PC-3 (cell line): ENCODE measurements around the gene DLEC1. TPM values are rescaled to one million over a fixed set of nuclear protein-coding genes. Genes with fewer than 3 reads are reported as not detected.

Experiments
- ATAC-seq: fragments of 200-7000 bp; cut with Tn5 transposase; 2 replicates; pipeline ENCODE4 v1.9.1; 2020; ENCODE audit warnings: mild to moderate bottlenecking, moderate library complexity
- BruUV-seq: library from RNA; stranded (reverse); fragments of 400-500 nt; replicated peaks from 2 replicates; lab custom pipeline; 2021; lab: Mats Ljungman, UMichigan
- CTCF ChIA-PET: fragments of 300-600 bp; sonication (Branson Sonifier 250); formaldehyde crosslinking; loops from one replicate; lab custom pipeline; 2022; ENCODE audit warnings: antibody characterized with exemption; lab: Charles Lee
- POLR2A ChIA-PET: fragments of 300-600 bp; sonication (Branson Sonifier 250); formaldehyde crosslinking; loops from one replicate; lab custom pipeline; 2022; ENCODE audit warnings: antibody characterized with exemption; ENCODE audit not compliant: unreplicated experiment; lab: Charles Lee
- DNase-seq: peaks from one replicate; pipeline ENCODE4 v3.0.0-alpha.2; 2015
- H2AFZ ChIP-seq: fragments of 300-600 bp; sonication (generic); 2 replicates; pipeline ENCODE4 v1.6.0; 2016; ENCODE audit warnings: antibody characterized with exemption, low read length
- H3F3A ChIP-seq: fragments of 300-600 bp; sonication (generic); one replicate; pipeline ENCODE4 v1.6.0; 2017; ENCODE audit warnings: antibody characterized with exemption, low read length, control low read depth, mild to moderate bottlenecking; ENCODE audit not compliant: unreplicated experiment
- H3K27ac ChIP-seq: fragments of 300-600 bp; sonication (generic); 2 replicates; pipeline ENCODE4 v1.5.1; 2016; ENCODE audit warnings: mild to moderate bottlenecking, low read length
- H3K27me3 ChIP-seq: fragments of 300-600 bp; sonication (generic); 2 replicates; pipeline ENCODE4 v1.6.1; 2016; ENCODE audit warnings: low read length, mixed read lengths
- H3K36me3 ChIP-seq: fragments of 300-600 bp; sonication (generic); 2 replicates; pipeline ENCODE4 v1.6.1; 2016; ENCODE audit warnings: low read depth, mixed run types, low read length, mixed read lengths
- H3K4me1 ChIP-seq: fragments of 300-600 bp; sonication (generic); 2 replicates; pipeline ENCODE4 v1.5.1; 2016; ENCODE audit warnings: low read length; ENCODE audit not compliant: insufficient read depth
- H3K4me2 ChIP-seq: fragments of 300-600 bp; sonication (generic); 2 replicates; pipeline ENCODE4 v1.6.0; 2016; ENCODE audit warnings: low read length
- H3K4me3 ChIP-seq: fragments of 300-600 bp; sonication (generic); 2 replicates; pipeline ENCODE4 v1.5.1; 2016; ENCODE audit warnings: mild to moderate bottlenecking, low read length, mixed read lengths
- H3K79me2 ChIP-seq: fragments of 300-600 bp; sonication (generic); 2 replicates; pipeline ENCODE4 v1.6.1; 2017; ENCODE audit warnings: low read length, mixed read lengths
- H3K9ac ChIP-seq: fragments of 300-600 bp; sonication (generic); 2 replicates; pipeline ENCODE4 v1.6.0; 2016; ENCODE audit warnings: mild to moderate bottlenecking, low read length
- H3K9me2 ChIP-seq: fragments of 300-600 bp; sonication (generic); replicated peaks from 2 replicates; pipeline ENCODE4 v1.6.1; 2016; ENCODE audit warnings: mixed run types, low read length, mixed read lengths
- H3K9me3 ChIP-seq: fragments of 300-600 bp; sonication (generic); 2 replicates; pipeline ENCODE4 v1.6.1; 2016; ENCODE audit warnings: low read length, mixed read lengths
- H4K20me1 ChIP-seq: fragments of 300-600 bp; sonication (generic); 2 replicates; pipeline ENCODE4 v1.6.1; 2016; ENCODE audit warnings: low read length, mixed read lengths
- CTCF ChIP-seq: fragments of 300-600 bp; sonication (generic); conservative IDR thresholded peaks from 2 replicates; pipeline ENCODE4 v1.5.1; 2017; ENCODE audit warnings: antibody characterized with exemption, low read depth, mild to moderate bottlenecking, low read length
- EZH2 ChIP-seq: fragments of 300-600 bp; sonication (generic); IDR thresholded peaks from one replicate; pipeline ENCODE4 v1.6.1; 2017; ENCODE audit warnings: antibody characterized with exemption, mild to moderate bottlenecking, low read length; ENCODE audit not compliant: unreplicated experiment
- EZH2phosphoT487 ChIP-seq: fragments of 300-600 bp; sonication (generic); IDR thresholded peaks from 2 replicates; pipeline ENCODE4 v1.6.1; 2018; ENCODE audit warnings: mild to moderate bottlenecking, antibody characterized with exemption, low read length, borderline replicate concordance
- intact Hi-C: fragments of 100-400 bp; cut with micrococcal nuclease; formaldehyde crosslinking; loops from 2 replicates; pipeline ENCODE4 v1.9.0; 2023
- total RNA-seq: library from RNA; depleted of rRNA; stranded (reverse); fragments of >200 nt; gene quantifications from 2 replicates; pipeline ENCODE4 v1.2.3, GENCODE V29; 2014

The DLEC1 gene
- total RNA-seq, 1 experiment from 2014 or later = not detected

DNA sequence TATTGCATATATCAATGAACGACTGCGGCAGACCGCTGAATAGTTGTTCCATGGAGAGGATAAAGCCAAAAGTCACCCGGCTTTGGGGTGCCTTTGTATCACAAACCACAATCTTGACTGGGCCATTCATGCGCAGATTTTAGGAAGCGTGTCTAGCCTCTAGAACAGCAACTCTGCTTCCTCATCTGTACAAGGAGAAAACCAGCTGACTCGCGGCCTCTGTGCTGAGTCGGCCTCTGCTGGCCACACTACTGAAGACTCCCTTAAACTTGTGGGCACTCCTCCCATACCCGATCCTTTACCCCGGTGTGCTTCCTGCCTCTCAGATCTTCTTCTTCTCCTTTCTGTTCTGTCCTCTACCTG lies 872 bp downstream of the DLEC1 start:
- Histone ChIP-seq H4K20me1 (no peaks in the 10 kb centered on the region), H3K4me3 (no peak overlapping the region), H3K79me2 (no peaks in the 10 kb centered on the region), H3K9ac (no peak overlapping the region), H3K4me1 (no peaks in the 10 kb centered on the region), H3K27me3 (no peaks in the 10 kb centered on the region), H2AFZ (no peak overlapping the region), H3K27ac (no peak overlapping the region), H3F3A (no peaks in the 10 kb centered on the region), H3K4me2 (no peak overlapping the region), H3K9me2 (no peaks in the 10 kb centered on the region), H3K36me3 (no peaks in the 10 kb centered on the region), H3K9me3 (no peaks in the 10 kb centered on the region)
- intact Hi-C loops = no loop called here
- ChIA-PET POLR2A (no interaction called here), CTCF (no interaction called here)
- DNase-seq = no peak
- ATAC-seq = peak; percentile 44; the same call in 1 of the 2 replicates
- BruUV-seq = no TSS peak
- TF ChIP-seq EZH2 = no peak
- no peak for TF ChIP-seq EZH2phosphoT487
- TF ChIP-seq CTCF = peak; percentile 12; the same call in 1 of the 2 replicates

GRCh38 chr3:38040401-38040800 lies 1.4 kb downstream of the DLEC1 start:
- no peak overlapping the region for H3K27ac ChIP-seq
- no peak for TF ChIP-seq EZH2phosphoT487
- no peak for TF ChIP-seq EZH2
- no peak for TF ChIP-seq CTCF
- ChIA-PET CTCF (no interaction called here), POLR2A (no interaction called here)
- intact Hi-C loops = no loop called here
- no peaks in the 10 kb centered on the region for H3K9me2 ChIP-seq
- no peaks in the 10 kb centered on the region for H3K4me1 ChIP-seq
- no peak for DNase-seq
- no peaks in the 10 kb centered on the region for H4K20me1 ChIP-seq
- no peak overlapping the region for H3K4me3 ChIP-seq
- no peaks in the 10 kb centered on the region for H3K36me3 ChIP-seq
- no peaks in the 10 kb centered on the region for H3K9me3 ChIP-seq
- H2AFZ ChIP-seq = no peak overlapping the region
- BruUV-seq = no TSS peak
- H3K9ac ChIP-seq = no peak overlapping the region
- no peaks in the 10 kb centered on the region for H3K79me2 ChIP-seq
- ATAC-seq = no peak
- H3K27me3 ChIP-seq = no peaks in the 10 kb centered on the region
- H3K4me2 ChIP-seq = no peak overlapping the region
- H3F3A ChIP-seq = no peaks in the 10 kb centered on the region

GRCh38 chr3:38043486-38043885 lies 4.5 kb downstream of the DLEC1 start:
- H2AFZ ChIP-seq = no peak overlapping the region
- H3K79me2 ChIP-seq = no peaks in the 10 kb centered on the region
- no peak for TF ChIP-seq EZH2
- no peak for TF ChIP-seq EZH2phosphoT487
- TF ChIP-seq CTCF = no peak
- H3K4me3 ChIP-seq = no peak overlapping the region
- ChIA-PET CTCF (no interaction called here), POLR2A (no interaction called here)
- no peaks in the 10 kb centered on the region for H4K20me1 ChIP-seq
- H3F3A ChIP-seq = no peaks in the 10 kb centered on the region
- DNase-seq (no peak), ATAC-seq (peak; percentile 57)
- no TSS peak for BruUV-seq
- intact Hi-C loops = loop anchor here (1.0 kb wide), 1 partner anchor 38 kb away; no protein-coding TSS in a partner anchor
- no peak overlapping the region for H3K27ac ChIP-seq
- H3K36me3 ChIP-seq = no peaks in the 10 kb centered on the region
- no peaks in the 10 kb centered on the region for H3K4me1 ChIP-seq
- no peak overlapping the region for H3K4me2 ChIP-seq
- no peaks in the 10 kb centered on the region; the same call in 1 of the 2 replicates for H3K27me3 ChIP-seq
- no peaks in the 10 kb centered on the region; the same call in 1 of the 2 replicates for H3K9me2 ChIP-seq
- no peaks in the 10 kb centered on the region for H3K9me3 ChIP-seq
- H3K9ac ChIP-seq = no peak overlapping the region
